Left ventricle myocardium superior (tissue), 1 donor: Measurements from ENCODE around the gene CHRND. TPM values are rescaled to one million over a fixed set of nuclear protein-coding genes. Genes with fewer than 3 reads are reported as not detected.
"Not testable (repeated sequence)": the region's sequence is repeated elsewhere in the genome, so short reads cannot be mapped to it uniquely, and the experiment has no call there.

ENCODE experiments used
- ATAC-seq: fragments of 200-7000 bp; cut with Tn5 transposase; one replicate; pipeline ENCODE4 v1.9.1; 2020; ENCODE audit warnings: mild to moderate bottlenecking, moderate library complexity
- DNase-seq: peaks from one replicate; pipeline ENCODE4 v3.0.0-alpha.2; 2020
- intact Hi-C: fragments of 100-400 bp; cut with micrococcal nuclease; formaldehyde crosslinking; loops from one replicate; pipeline ENCODE4 v1.11.0; 2022
- total RNA-seq: library from RNA; stranded (reverse); fragmentation: NEBNext Ultra II Directional; extraction: Animal tissue kit (Norgen Biotek cat#: 25700); gene quantifications from one replicate; pipeline ENCODE4 v1.2.1, GENCODE V29; 2021
- donor health status: DM: no; HTN: yes; CAD: no; lungs with severe emphysema.

The CHRND gene
- total RNA-seq, 1 donor from 2014 or later = not detected

- intact Hi-C loops = no loop called here
- DNase-seq = no peak
- ATAC-seq = no peak
These were observed 3.1 kb upstream of the CHRND start for GRCh38 chr2:232522623-232523401.

DNA sequence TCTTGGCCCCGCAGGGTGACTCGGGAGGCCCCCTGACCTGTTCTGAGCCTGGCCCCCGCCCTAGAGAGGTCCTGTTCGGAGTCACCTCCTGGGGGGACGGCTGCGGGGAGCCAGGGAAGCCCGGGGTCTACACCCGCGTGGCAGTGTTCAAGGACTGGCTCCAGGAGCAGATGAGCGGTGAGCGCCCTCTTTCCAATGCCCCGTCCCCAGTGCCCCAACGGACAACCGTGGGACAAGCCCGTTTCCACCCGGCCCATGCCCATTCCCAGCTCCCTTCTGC is 2.6 kb upstream of the CHRND start:
- ATAC-seq (no peak), DNase-seq (no peak)
- intact Hi-C loops = no loop called here

DNA sequence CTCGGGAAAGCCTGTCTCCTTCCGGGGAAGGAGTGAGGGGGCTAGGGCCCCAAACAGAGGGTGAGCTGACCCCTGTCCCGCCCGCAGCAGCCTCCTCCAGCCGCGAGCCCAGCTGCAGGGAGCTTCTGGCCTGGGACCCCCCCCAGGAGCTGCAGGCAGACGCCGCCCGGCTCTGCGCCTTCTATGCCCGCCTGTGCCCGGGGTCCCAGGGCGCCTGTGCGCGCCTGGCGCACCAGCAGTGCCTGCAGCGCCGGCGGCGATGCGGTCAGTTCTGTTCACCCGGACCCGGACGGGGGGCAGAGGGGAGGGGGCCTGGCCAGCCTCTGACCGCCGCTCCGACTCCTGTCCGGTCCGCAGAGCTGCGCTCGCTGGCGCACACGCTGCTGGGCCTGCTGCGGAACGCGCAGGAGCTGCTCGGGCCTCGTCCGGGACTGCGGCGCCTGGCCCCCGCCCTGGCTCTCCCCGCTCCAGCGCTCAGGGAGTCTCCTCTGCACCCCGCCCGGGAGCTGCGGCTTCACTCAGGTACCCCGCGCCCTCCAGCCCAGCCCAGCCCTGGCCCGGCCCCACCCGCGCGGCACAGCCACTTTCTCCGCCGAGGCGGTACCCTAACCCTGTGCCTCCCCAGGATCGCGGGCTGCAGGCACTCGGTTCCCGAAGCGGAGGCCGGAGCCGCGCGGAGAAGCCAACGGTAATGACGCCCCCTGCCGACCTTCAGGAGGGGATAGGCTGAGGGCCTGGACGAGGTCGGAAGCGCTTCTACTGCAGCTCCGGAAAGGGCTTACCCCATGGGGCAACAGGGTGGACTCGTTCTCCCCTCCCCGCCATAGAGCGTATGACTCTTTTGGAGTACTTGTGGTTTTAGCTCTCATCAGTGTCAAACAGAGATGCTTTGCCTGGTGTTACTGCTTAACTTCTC is 2.0 kb upstream of the CHRND start:
- DNase-seq (peak; percentile 57), ATAC-seq (peak; percentile 60)
- intact Hi-C loops = no loop called here

DNA sequence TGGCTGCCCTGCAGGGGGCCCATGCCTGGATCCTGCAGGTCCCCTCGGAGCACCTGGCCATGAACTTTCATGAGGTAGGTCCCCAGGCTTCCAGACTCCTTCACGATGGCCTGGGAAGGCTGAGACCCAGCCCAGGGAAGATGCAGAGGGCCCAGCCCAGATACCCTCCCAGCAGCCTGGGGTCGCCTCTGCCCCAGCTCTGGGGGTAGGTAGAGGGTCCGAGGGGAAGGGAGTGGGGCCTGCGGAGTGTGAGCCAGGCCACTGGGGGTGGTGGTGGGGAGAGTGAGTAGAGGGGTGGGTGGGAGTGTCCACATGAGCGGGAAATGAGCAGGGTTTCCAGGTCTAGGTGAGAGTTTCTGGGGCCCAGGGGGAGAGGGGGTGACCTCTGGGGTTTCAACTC is 1.2 kb upstream of the CHRND start:
- ATAC-seq (no peak), DNase-seq (no peak)
- intact Hi-C loops = no loop called here

DNA sequence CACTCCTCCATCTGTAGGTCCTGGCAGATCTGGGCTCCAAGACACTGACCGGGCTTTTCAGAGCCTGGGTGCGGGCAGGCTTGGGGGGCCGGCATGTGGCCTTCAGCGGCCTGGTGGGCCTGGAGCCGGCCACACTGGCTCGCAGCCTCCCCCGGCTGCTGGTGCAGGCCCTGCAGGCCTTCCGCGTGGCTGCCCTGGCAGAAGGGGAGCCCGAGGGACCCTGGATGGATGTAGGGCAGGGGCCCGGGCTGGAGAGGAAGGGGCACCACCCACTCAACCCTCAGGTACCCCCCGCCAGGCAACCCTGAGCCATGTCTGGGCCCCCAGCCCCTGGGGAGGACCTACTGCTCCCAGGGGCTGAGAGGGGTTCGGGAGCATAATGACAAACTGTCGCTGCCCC is 761 bp upstream of the CHRND start:
- intact Hi-C loops = no loop called here
- ATAC-seq (no peak), DNase-seq (no peak)

- intact Hi-C loops = no loop called here
- DNase-seq (no peak), ATAC-seq (no peak)
These were observed 497 bp downstream of the CHRND start for GRCh38 chr2:232526372-232526941.

- DNase-seq = peak; percentile 10
- intact Hi-C loops = no loop called here
- ATAC-seq = no peak
These were observed 2.0 kb downstream of the CHRND start for GRCh38 chr2:232527905-232528470.

- DNase-seq = peak; percentile 18
- ATAC-seq = no peak
- intact Hi-C loops = no loop called here
These were observed 2.9 kb downstream of the CHRND start for GRCh38 chr2:232528746-232529460.

DNA sequence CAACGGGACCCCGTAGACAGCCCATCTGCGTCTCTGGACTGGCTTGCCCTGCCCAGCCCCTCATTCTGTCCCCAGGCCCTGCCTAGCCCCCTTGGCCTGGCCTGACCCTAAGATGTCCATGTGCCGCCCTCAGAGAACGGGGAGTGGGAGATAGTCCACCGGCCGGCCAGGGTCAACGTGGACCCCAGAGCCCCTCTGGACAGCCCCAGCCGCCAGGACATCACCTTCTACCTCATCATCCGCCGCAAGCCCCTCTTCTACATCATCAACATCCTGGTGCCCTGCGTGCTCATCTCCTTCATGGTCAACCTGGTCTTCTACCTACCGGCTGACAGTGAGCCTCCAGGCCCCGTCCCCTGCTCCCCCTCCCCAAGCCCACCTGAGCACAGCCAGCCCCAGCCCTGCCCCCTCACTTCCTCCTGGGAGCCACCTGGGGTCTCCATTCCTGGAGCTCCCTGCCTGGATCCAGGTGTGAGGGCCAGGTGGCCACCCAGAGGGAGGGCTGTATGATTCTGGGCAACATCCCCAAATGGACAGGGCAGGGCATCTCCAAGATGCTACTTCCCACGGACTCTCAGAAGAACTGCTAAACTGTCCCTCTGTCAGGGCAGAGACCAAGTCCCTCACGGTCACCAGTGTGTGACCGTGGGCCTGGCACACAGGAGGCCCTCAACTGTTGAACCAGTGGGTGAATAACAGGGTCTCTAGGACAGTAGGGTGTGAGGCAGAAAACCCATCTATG is 4.0 kb downstream of the CHRND start:
- DNase-seq (peak; percentile 23), ATAC-seq (no peak)
- intact Hi-C loops = no loop called here

DNA sequence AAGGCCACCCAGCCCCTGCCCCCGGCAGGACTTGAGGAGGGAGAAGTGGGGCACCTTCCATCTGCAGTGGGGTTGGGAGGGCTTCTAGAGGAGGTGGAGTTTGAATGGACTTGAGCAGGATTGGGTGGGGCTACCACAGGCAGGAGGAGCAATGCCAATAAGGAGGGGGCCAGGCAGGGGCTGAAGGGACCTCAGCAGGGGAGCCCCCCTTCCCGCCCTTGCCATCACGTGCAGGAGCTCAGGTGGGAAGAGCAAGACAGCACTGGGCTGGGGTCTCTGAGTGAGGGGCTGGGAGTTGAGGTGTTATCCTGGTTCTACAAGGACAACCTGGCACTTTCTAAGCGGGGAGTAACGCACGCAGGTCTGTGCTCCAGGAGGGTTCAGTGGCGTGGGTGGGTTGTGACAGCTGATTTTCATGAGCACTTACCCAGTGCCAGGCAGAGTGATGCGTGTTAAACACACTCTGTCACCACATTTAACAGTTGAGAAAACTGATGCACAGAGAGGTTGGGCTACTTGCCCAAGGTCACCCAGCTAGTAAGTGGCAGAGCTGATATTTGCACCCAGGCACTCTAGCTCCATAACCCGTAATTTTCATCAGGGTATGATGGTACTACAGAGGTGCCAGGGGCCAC is 4.8 kb downstream of the CHRND start:
- peak; percentile 6 for DNase-seq
- ATAC-seq = no peak

DNA sequence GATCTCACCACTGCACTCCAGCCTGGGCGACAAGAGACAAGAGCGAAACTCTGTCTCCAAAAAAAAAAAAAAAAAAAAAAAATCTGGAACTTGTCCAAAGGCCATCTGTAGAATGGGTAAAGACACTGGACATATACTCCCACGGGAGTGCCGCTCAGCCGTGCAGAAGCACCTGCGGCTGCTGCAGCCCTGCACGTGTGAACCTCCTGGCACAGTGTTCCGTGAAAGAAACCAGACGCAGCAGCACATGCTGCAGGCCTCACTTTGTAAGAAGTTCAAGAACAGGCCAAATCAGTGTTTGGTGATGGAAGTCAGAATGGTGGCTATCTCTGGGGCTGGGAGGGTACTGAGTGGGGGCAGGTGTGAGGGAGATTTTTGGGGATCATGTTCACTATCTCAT is 6.5 kb downstream of the CHRND start:
- peak; percentile 81 for ATAC-seq
- peak; percentile 65 for DNase-seq
- intact Hi-C loops = no loop called here

More for the DNA sequence above, 4.8 kb downstream of the CHRND start:
- intact Hi-C loops = no loop called here

DNA sequence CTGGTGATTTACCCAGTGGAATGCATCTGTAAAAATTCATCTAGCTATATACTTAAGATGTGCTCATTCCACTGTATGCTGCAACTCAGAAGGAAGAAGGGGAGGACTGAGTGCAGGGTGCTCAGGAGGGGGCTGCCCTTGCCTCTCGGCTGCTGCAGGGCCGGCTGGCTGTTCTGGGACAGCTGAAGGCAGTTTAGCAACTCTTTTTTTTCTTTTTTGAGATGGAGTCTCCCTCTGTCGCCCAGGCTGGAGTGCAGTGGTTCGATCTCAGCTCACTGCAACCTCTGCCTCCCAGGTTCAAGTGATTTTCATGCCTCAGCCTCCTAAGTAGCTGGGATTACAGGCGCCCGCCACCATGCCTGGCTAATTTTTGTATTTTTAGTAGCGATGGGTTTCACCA is 6.9 kb downstream of the CHRND start:
- peak; percentile 14 for DNase-seq
- intact Hi-C loops = not testable (repeated sequence)
- peak; percentile 6 for ATAC-seq

DNA sequence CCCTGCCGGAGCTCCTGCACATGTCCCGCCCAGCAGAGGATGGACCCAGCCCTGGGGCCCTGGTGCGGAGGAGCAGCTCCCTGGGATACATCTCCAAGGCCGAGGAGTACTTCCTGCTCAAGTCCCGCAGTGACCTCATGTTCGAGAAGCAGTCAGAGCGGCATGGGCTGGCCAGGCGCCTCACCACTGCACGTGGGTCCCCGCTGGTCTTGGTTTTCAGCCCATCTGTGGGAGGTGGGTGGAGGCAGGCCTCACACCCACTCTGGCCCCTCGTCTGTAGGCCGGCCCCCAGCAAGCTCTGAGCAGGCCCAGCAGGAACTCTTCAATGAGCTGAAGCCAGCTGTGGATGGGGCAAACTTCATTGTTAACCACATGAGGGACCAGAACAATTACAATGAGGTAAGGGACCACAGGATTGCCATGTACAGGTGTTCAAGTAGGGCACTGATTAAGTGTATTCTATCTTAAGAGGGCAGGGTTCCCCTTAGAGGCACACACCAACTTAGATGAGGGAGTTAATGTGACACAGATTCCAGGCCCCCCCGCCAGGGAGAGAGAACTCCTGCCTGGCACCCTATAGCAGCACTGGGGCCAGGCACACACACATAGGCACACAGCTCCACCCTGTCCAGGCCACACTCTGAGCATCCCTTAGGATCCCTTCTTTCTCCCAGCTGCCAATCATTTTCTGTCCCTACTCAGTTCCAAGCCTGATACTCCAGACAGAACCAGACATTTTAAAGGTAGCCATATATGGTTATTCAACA is 8.2 kb downstream of the CHRND start:
- DNase-seq (peak; percentile 28), ATAC-seq (no peak)
- intact Hi-C loops = no loop called here

DNA sequence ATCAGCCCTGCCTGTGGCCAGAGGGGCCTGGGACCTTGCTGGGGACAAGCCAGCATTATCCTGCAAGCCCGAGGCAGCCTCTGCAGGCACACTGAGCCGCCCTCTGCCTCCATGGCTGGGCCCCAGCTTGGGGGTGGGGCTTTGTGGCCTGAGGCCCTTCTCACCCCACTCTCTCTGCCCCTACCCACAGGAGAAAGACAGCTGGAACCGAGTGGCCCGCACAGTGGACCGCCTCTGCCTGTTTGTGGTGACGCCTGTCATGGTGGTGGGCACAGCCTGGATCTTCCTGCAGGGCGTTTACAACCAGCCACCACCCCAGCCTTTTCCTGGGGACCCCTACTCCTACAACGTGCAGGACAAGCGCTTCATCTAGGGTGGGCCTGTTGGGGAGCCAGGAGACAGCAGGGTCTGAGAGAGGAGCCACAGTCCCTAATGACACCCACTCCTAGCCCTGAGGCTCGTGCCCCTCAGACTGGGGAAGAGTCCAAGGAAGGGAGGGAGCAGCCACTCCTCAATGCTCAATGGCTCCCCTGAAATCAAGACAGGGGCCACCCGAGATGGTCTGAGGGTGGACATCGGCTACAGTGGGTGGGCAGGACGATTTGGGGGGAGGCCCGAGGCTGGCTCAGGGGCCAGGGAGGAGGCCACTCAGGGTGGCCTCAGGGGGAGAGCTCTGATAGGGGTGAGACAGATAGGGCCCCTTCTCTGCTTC is 9.1 kb downstream of the CHRND start:
- intact Hi-C loops = no loop called here
- no peak for ATAC-seq
- DNase-seq = peak; percentile 23

GRCh38 chr2:232535761-232536530 is 10.0 kb downstream of the CHRND start:
- intact Hi-C loops = no loop called here
- ATAC-seq (no peak), DNase-seq (peak; percentile 6)

- intact Hi-C loops = no loop called here
- peak; percentile 5 for ATAC-seq
- DNase-seq = peak; percentile 25
These were observed 11.1 kb downstream of the CHRND start for GRCh38 chr2:232537079-232537478.
